ENCODE measurements around the gene NME5.
"Not testable (repeated sequence)": the region's sequence is repeated elsewhere in the genome, so short reads cannot be mapped to it uniquely, and the experiment has no call there.

Gene NME5, protein sequence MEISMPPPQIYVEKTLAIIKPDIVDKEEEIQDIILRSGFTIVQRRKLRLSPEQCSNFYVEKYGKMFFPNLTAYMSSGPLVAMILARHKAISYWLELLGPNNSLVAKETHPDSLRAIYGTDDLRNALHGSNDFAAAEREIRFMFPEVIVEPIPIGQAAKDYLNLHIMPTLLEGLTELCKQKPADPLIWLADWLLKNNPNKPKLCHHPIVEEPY

DNA sequence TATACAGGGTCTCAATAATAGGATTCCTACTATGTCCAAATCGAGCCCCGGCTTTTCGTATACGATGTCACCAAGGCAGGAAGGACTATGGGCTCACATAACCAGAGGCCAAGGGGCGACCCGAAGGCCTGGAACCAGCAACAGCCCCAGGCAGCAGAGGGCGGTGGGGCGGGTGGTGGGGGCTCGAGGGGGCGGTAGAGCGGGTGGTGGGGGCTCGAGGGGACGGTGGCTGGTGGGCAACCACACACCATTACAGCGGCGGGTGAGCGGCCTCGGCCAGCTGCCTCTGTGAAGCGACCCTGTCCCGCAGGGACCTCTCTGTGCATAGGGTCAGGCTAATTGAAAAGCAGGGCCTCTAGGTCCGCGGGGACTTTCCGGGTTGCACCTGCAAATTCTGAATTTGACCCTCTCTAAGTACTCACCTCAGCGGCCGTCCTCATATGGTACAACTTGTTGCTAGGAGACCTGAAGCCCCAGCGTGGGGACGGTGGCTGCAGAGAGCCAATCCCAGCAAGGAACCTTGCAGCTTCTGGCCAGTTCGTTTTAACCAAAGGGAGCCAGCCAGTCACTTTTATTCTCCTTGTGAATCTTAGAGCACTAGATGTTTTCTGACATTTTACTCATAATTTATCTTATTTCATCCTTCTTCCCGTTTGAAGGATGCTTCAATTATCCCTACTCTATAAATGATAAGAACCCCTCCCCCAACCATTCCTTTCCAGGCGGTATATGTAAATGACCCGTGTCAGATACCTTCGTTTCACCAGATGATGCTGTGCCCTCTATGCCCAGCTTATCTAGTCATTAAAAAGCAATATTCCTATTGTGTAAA is at the start of gene NME5:
Gene NME5, minus strand, starts transcription at position 480 of the 832 bp plus-strand sequence. CDS start 648 bp downstream, outside the sequence.
- no peak for DNase-seq (ENCODE audit: low read depth in 2 of 2)

- no peak for DNase-seq (ENCODE audit: low read depth in 2 of 2)
Measured at GRCh38 chr5:138188626-138189025, 49.4 kb upstream of the NME5 start.

DNA sequence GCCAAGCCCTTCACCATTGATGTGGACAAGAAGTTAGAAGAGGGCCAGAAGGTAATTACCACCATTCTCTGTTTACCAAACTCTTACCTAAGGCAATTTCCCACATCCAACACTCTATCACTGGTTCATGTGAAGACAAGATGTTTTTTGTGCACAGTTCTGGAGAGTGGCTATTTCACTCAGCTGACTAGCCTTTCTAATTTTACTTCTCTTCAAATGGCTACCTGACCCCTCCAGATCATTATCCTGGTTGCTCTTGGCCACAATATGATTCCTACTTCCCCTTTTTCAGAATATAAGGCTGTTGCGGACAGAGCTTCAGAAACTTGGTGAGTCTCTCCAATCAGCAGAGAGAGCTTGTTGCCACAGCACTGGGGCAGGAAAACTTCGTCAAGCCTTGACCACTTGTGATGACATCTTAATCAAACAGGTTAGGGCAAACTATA is 46.8 kb upstream of the NME5 start:
- DNase-seq (ENCODE audit: low read depth in 2 of 2) = no peak

DNA sequence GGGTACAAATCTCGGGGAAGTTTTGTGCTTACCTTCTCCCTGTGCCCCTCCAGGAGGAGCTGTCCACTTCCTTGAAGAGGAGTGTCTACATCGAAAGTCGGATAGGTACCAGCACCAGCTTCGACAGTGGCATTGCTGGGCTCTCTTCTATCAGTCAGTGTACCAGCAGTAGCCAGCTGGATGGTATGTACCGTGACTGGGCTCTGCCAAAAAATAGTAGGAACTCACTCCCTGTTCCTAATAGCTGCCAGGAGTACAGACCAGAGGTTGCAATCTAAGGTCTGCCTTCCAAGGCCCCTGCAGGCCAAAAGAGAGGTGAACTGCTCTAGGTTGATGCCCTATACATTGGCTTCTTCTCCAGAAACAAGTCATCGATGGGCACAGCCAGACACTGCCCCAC is 43.6 kb upstream of the NME5 start:
- DNase-seq (ENCODE audit: low read depth in 2 of 2) = no peak

- DNase-seq (ENCODE audit: low read depth in 2 of 2) = no peak
Measured at GRCh38 chr5:138180841-138181240, 41.6 kb upstream of the NME5 start.

DNA sequence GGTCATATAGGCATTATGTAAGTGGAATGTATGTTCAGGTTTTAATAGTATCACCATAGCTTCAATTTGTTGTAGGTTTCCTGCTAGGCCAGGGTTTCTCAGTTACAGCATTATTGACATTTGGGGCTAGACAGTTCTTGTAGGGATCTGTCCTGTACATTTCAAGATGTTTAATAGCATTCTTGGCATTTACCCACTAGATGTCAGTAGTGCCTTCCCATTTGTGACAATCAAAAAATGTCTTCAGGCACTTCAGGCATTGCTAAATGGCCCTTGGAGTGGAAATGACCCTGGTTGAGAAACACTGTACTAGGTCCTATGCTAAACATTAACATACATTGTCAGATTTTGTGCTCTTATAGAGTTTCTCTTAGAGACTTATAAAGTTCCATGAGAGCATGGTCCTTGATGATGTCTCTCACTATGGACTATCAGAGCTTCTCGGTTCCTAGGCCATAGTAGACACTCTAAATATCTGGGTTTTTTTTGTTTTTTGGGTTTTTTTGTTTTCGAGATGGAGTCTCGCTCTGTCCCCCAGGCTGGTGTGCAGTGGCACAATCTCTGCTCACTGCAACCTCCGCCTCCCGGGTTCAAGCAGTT is 41.1 kb upstream of the NME5 start:
- DNase-seq (ENCODE audit: low read depth in 2 of 2) = no peak

- no peak for DNase-seq (ENCODE audit: low read depth in 2 of 2)
Measured at GRCh38 chr5:138179277-138179857, 40.1 kb upstream of the NME5 start.

- peak; percentile 81 to 87 for DNase-seq (ENCODE audit: low read depth in 2 of 2)
Measured at GRCh38 chr5:138178516-138179276, 39.5 kb upstream of the NME5 start, which contains the start of the genes BRD8 and KIF20A. TSS of gene BRD8 (minus strand) at chr5:138178630. CDS start at chr5:138178614, 16 bp downstream. TSS of gene KIF20A (plus strand) at chr5:138179112. CDS start at chr5:138179681, 569 bp downstream.

DNA sequence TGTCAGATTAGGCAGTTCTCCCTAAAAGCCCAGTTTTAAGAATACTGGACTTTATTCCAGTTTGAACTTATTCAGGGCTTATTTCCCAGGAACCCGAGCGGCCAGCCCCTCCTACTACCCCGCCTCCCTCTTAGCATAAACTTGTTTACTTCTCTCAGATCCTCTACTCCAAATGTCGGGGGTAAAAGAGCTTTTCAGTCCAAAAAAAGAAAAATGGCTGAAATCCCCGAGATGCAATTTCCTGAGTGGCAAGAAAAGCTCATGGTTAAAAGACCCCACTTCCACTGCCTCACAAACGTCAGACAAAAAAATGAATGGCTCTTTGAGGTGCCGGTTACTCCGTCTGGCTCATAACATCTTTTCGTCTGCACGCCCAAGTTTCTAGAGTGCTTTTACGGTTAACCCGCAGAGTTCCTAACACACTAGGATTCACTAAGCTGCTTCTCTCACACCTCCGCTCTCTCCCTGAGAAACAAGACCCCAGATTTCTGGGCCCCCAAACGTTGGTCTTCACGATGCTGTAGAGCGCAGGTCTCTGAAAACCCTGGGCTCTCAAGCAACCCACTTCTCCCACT is 38.8 kb upstream of the NME5 start:
- no peak for DNase-seq (ENCODE audit: low read depth in 2 of 2)

DNA sequence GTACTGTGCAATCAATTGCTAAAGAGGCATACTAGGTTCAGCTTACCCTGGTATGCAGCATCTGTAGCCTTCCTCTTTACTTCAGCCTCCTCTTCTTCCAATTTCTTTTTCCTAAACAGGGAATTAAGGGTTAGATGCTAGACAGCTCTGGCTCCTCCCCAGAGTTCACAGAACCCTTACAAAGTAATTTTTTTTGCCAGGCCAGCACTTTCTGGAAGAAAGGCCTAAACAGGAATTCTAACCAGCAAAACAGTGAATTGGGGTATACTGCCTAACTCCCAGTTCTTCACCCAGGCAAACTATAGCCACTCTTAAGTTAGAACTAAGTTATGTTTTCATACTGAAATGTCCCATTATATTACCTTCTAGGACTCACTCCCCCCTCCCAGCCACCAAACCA is 31.1 kb upstream of the NME5 start:
- DNase-seq (ENCODE audit: low read depth in 2 of 2) = no peak

GRCh38 chr5:138169124-138169523 is 29.9 kb upstream of the NME5 start:
- DNase-seq (ENCODE audit: low read depth in 2 of 2) = no peak

GRCh38 chr5:138163721-138164120 is 24.5 kb upstream of the NME5 start:
- DNase-seq (ENCODE audit: low read depth in 2 of 2) = no peak

GRCh38 chr5:138160706-138161105 is 21.5 kb upstream of the NME5 start:
- DNase-seq (ENCODE audit: low read depth in 2 of 2) = no peak

DNA sequence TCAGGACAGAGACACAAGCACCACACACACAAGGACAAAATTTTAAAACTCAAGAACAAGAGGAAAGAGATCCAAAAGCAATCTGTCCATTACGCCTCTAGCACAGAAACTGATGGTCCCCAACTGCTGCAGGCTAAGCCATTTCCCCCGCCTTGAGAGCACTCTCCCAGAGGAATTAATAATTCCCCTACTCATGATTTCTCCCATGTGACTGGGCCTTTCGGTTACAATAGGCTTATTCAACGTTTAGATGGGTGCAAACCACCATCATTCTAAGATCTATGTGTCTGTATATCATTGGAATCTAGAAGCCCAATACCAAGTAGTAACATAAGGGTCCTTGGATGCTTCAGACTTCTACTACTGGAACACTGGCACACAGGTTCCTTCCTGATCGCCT is 20.4 kb upstream of the NME5 start:
- DNase-seq (ENCODE audit: low read depth in 2 of 2) = no peak

DNA sequence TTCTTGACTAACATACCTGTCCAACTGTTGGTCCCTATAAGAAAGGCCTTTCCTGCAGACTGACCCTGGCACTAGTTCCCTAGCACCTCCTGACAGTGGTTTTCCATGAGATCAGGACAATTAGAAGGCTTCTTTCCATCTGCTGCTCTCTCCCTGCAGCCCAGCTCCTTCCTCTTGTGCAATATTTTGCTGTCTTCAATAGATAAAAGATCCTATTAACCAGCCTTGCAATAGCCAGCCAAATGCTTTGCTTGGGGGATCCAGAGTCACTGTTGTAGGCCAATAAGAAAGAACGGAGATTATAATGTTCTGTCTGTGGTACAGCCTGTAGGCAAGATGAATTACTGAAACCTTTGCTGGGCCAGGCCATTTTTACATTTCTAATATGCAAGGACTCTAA is 18.4 kb upstream of the NME5 start:
- DNase-seq (ENCODE audit: low read depth in 2 of 2) = no peak

DNA sequence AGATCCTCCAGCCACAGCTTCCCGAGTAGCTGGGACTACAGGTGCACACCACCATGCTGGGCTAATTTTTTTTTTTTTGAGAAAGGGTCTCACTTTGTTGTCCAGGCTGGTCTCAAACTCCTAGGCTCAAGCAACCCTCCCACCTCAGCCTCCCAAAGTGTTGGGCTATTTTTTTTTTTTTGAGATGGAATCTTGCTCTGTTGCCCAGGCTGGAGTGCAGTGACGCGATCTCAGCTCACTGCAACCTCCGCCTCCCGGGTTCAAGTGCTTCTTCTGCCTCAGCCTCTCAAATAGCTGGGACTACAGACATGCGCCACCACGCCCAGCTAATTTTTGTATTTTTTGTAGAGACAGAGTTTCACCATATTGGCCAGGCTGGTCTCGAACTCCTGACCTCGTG is 16.7 kb upstream of the NME5 start:
- not testable (repeated sequence) for DNase-seq (ENCODE audit: low read depth in 2 of 2)

- no peak for DNase-seq (ENCODE audit: low read depth in 2 of 2)
Measured at GRCh38 chr5:138149530-138149929, 10.3 kb upstream of the NME5 start.

- no peak for DNase-seq (ENCODE audit: low read depth in 2 of 2)
Measured at GRCh38 chr5:138148811-138149210, 9.6 kb upstream of the NME5 start.

DNA sequence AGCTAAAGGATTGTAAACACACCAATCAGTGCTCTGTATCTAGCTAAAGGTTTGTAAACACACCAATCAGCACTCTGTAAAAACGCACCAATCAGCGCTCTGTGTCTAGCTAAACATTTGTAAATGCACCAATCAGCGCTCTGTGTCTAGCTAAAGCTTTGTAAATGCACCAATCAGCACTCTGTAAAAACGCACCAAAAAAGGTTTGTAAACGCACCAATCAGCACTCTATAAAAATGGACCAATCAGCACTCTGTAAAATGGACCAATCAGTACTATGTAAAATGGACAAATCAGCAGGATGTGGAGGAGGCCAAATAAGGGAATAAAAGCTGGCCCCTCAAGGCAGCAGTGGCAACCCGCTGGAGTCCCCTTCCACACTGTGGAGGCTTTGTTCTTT is 4.3 kb upstream of the NME5 start:
- DNase-seq (ENCODE audit: low read depth in 2 of 2) = not testable (repeated sequence)

- no peak for DNase-seq (ENCODE audit: low read depth in 2 of 2)
Measured at GRCh38 chr5:138141734-138142133, 2.5 kb upstream of the NME5 start.

- no peak for DNase-seq (ENCODE audit: low read depth in 2 of 2)
Measured at GRCh38 chr5:138140268-138140667, 1.0 kb upstream of the NME5 start.

Measured in stimulated activated CD8-positive, alpha-beta memory T cell treated with anti-CD3 and anti-CD28 coated beads, Interleukin-2, amount 100 ng/mL, for 48 hours (primary cell).